ENCODE data around the gene ANKRD10. TPM values are rescaled to one million over a fixed set of nuclear protein-coding genes. Genes with fewer than 3 reads are reported as not detected.
A peak's percentile ranks its signal among the peaks of the same experiment; 100 is the strongest.

ANKRD10 gene
- total and polyA plus RNA-seq, 2 of the 8 experiments (the other 6 are each of a cell fraction or from before 2014, with no cell fraction given): 146 to 218 TPM

- no peak for TF ChIP-seq RNF2 (IDR thresholded peaks at IDR 0.05; ENCODE audit: borderline replicate concordance, low read depth, low read length, missing control alignments, poor library complexity, severe bottlenecking)
- no peak for TF ChIP-seq SAP30 (IDR thresholded peaks at IDR 0.05; ENCODE audit: insufficient read depth, insufficient replicate concordance, low read length)
- TF ChIP-seq TEAD4 (IDR thresholded peaks at IDR 0.05; ENCODE audit: low read depth, low read length): 0 out of 2 replicates have a peak, but pooled peaks have one; percentile 29
- TF ChIP-seq CTBP2 (IDR thresholded peaks at IDR 0.05; ENCODE audit: borderline replicate concordance, insufficient read depth, insufficient read length, low read length): no peak
Measured at GRCh38 chr13:110886870-110887596, 27.8 kb downstream of the ANKRD10 start (continued).

All from H1 (cell line).